ENCODE data around the gene ADK. TPM values are rescaled to one million over a fixed set of nuclear protein-coding genes. Genes with fewer than 3 reads are reported as not detected.

ADK gene
- total and polyA plus RNA-seq, 2 of the 13 experiments (the other 11 are each of a cell fraction or from before 2014, with no cell fraction given), result 48.6 to 79.1 TPM

DNA sequence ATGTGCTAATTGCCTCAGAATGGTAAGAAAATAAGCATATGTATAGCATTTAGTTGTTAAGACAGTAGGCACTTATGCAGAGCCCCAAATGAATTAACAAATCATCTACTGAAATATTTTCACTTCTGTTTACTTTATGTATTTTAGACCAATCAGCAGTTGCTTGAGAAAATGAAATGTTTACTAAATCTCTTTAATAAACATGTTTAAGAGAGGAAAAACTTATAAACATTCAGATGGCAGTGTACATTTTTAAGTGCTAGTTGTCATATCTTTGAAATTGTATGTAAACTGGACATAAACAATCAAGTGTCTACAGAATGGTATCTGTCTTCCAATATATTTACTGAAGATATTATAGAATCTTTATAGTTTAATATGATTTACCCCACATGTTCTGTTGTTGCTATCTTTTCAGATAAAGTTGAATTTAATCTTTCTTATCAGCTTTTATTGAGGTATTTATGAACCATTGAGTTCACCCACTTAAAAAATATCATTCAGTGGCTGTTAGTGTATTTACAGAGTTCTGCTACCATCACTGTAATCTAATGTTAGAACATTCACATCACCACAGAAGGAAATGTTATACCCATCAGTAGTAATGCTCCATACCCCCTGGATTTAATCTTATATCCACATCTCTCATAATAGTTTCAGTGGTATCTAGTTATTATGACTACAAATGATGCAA lies 264.3 kb downstream of the ADK start (continued):
- TF ChIP-seq ZNF138 (CRISPR knock-in tag; IDR thresholded peaks at IDR 0.05; ENCODE audit: low read depth), result no peak
- no peak for TF ChIP-seq NFATC3 (CRISPR knock-in tag; IDR thresholded peaks at IDR 0.05)
- TF ChIP-seq MED8 (CRISPR knock-in tag; IDR thresholded peaks at IDR 0.05; ENCODE audit: insufficient replicate concordance), result no peak

DNA sequence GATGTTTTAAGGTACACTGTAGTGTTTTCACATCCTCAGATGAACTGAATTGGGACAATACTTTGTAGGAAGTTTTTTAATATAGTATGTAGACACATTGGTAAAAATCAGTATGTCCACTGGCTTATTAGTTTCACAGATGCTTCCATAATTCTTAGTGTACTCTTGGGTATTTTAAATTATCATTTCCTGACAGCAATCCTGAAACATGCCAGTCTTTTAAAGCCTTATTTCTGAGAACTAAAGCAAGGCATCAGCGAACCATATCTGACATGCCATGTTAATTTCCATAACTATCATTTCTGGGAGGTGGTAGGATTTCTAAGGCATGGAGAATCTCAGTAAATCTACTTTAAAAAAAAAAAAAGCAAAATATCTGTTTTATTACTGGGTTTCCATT lies 266.4 kb downstream of the ADK start:
- no peaks in the 10 kb centered on the region for H3K79me2 ChIP-seq (ENCODE audit: insufficient read depth, low read length)
- no peak overlapping the region for H3K9ac ChIP-seq (ENCODE audit: insufficient read depth, low read depth, low read length)
- no TSS peak for BruUV-seq (replicated peaks)
- no peaks in the 10 kb centered on the region for H4K20me1 ChIP-seq (ENCODE audit: insufficient read depth, low read length)
- H3K4me2 ChIP-seq (ENCODE audit: low read depth, low read length), result no peak overlapping the region
- H3K27ac ChIP-seq (ENCODE audit: extremely low read length, insufficient read depth, low read length), result no peak overlapping the region
- H3K36me3 ChIP-seq (replicated peaks in 1 of 2; ENCODE audit: control insufficient read depth in 1 of 2, insufficient read depth in 2 of 2, low read length in 2 of 2), result peaks cover 0 to 2% of the 10 kb centered on the region in 2 experiments; a peak in 1 of 5 replicates
- in situ Hi-C loops (cut with HindIII; ENCODE audit: extremely low pct_ligation_motif_present, low pct_unique_long_range_greater_than_20kb) (no loop called here), intact Hi-C loops (cut with micrococcal nuclease; ENCODE audit: unreplicated experiment) (no loop called here)
- H3K4me1 ChIP-seq (ENCODE audit: insufficient read depth, low read length), result peaks cover 5% of the 10 kb centered on the region; the same call in 1 of the 2 replicates
- H3K9me3 ChIP-seq (ENCODE audit: low read length), result no peaks in the 10 kb centered on the region
- POLR2A ChIA-PET, result no interaction called here
- TF ChIP-seq ZNF839 (CRISPR knock-in tag; IDR thresholded peaks at IDR 0.05; ENCODE audit: borderline replicate concordance), result no peak
- TF ChIP-seq EED (CRISPR knock-in tag; IDR thresholded peaks at IDR 0.05), result no peak
- TF ChIP-seq, protein P1, sequence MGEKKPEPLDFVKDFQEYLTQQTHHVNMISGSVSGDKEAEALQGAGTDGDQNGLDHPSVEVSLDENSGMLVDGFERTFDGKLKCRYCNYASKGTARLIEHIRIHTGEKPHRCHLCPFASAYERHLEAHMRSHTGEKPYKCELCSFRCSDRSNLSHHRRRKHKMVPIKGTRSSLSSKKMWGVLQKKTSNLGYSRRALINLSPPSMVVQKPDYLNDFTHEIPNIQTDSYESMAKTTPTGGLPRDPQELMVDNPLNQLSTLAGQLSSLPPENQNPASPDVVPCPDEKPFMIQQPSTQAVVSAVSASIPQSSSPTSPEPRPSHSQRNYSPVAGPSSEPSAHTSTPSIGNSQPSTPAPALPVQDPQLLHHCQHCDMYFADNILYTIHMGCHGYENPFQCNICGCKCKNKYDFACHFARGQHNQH (CRISPR knock-in tag; IDR thresholded peaks at IDR 0.05), result no peak
- no peak for TF ChIP-seq FOXM1 (CRISPR knock-in tag; IDR thresholded peaks at IDR 0.05)
- TF ChIP-seq ZNF782 (CRISPR knock-in tag; IDR thresholded peaks at IDR 0.05; ENCODE audit: borderline replicate concordance), result no peak
- no peak for TF ChIP-seq ZNF670 (CRISPR knock-in tag; IDR thresholded peaks at IDR 0.05; ENCODE audit: borderline replicate concordance)
- TF ChIP-seq NPAS2 (CRISPR knock-in tag; IDR thresholded peaks at IDR 0.05; ENCODE audit: borderline replicate concordance), result no peak
- no peak for TF ChIP-seq ZNF382 (CRISPR knock-in tag; IDR thresholded peaks at IDR 0.05; ENCODE audit: borderline replicate concordance)
- TF ChIP-seq ELF3 (CRISPR knock-in tag; IDR thresholded peaks at IDR 0.05), result no peak
- 97% methylated on average over 1 of the region's 1 CpG for whole genome bisulfite sequencing (ENCODE audit: low lambda C conversion rate)
- no peaks in the 10 kb centered on the region for H3K27me3 ChIP-seq (ENCODE audit: control insufficient read depth in 1 of 2, insufficient read depth in 2 of 2, low read length in 2 of 2)
- H2AFZ ChIP-seq (ENCODE audit: low read length), result no peak overlapping the region
- CTCF ChIA-PET (ENCODE audit: low intra/inter-chr PET ratio, low total read pairs), result no interaction called here
- FAIRE-seq (no peak), ATAC-seq (no peak), DNase-seq (ENCODE audit: low spot score) (no peak)
- no peak overlapping the region for H3K4me3 ChIP-seq (replicated peaks in 1 of 3; ENCODE audit: insufficient read depth in 1 of 3, low read depth in 2 of 3, low read length in 3 of 3)
